GM19452 (cell line): ENCODE results near the gene HSPB2.
A peak's percentile ranks its signal among the peaks of the same experiment; 100 is the strongest.
"Not testable (repeated sequence)": the region's sequence is repeated elsewhere in the genome, so short reads cannot be mapped to it uniquely, and the experiment has no call there.

Experiments
- ATAC-seq: cut with Tn5 transposase; IDR thresholded peaks from one replicate; pipeline ENCODE4 v1.9.1; 2021; ENCODE audit not compliant: unreplicated experiment

The HSPB2 gene

GRCh38 chr11:111912535-111912934 is at the start of gene HSPB2:
TSS of gene HSPB2 (plus strand) at chr11:111912734. CDS start at chr11:111912830, 96 bp downstream.
- ATAC-seq: no peak

GRCh38 chr11:111870113-111870512 is 42.4 kb upstream of the HSPB2 start:
- no peak for ATAC-seq

GRCh38 chr11:111870522-111870885 is 42.0 kb upstream of the HSPB2 start:
- ATAC-seq: peak; percentile 6

- ATAC-seq: peak; percentile 90
Measured at GRCh38 chr11:111870886-111871692, 41.4 kb upstream of the HSPB2 start, which contains the start of gene ALG9. TSS of gene ALG9 (minus strand) at chr11:111871581. CDS start at chr11:111871482, 99 bp downstream.

GRCh38 chr11:111871693-111872161 is 40.8 kb upstream of the HSPB2 start:
- no peak for ATAC-seq

- ATAC-seq: peak; percentile 17
Measured at GRCh38 chr11:111878385-111878848, 34.1 kb upstream of the HSPB2 start.

GRCh38 chr11:111878849-111879636 is 33.5 kb upstream of the HSPB2 start, which contains the start of the genes CFAP68 and FDXACB1:
TSS of gene CFAP68 (plus strand) at chr11:111879541. CDS start at chr11:111879561, 20 bp downstream.
TSS of gene FDXACB1 (minus strand) at chr11:111879165. CDS start at chr11:111879132, 33 bp downstream.
- ATAC-seq: peak; percentile 90

GRCh38 chr11:111879637-111879960 is 32.9 kb upstream of the HSPB2 start:
- ATAC-seq: no peak

GRCh38 chr11:111882202-111882601 is 30.3 kb upstream of the HSPB2 start:
- ATAC-seq: no peak

GRCh38 chr11:111885053-111885452 is 27.5 kb upstream of the HSPB2 start:
- not testable (repeated sequence) for ATAC-seq

- ATAC-seq: no peak
Measured at GRCh38 chr11:111886032-111886431, 26.5 kb upstream of the HSPB2 start.

GRCh38 chr11:111886844-111887243 is 25.7 kb upstream of the HSPB2 start:
- ATAC-seq: no peak

GRCh38 chr11:111905411-111905810 is 7.1 kb upstream of the HSPB2 start:
- no peak for ATAC-seq

- ATAC-seq: no peak
Measured at GRCh38 chr11:111906680-111907079, 5.9 kb upstream of the HSPB2 start.

- no peak for ATAC-seq
Measured at GRCh38 chr11:111908639-111909305, 3.8 kb upstream of the HSPB2 start.

GRCh38 chr11:111909378-111909777 is 3.2 kb upstream of the HSPB2 start:
- no peak for ATAC-seq

- ATAC-seq: no peak
Measured at GRCh38 chr11:111910676-111911562, 1.6 kb upstream of the HSPB2 start.

- ATAC-seq: no peak
Measured at GRCh38 chr11:111911563-111912401, 752 bp upstream of the HSPB2 start, which contains the start of gene CRYAB. TSS of gene CRYAB (minus strand) at chr11:111911770. CDS start at chr11:111911724, 46 bp downstream.
